Measurements from ENCODE around the gene PPIL6. TPM values are rescaled to one million over a fixed set of nuclear protein-coding genes. Genes with fewer than 3 reads are reported as not detected.

The PPIL6 gene
- total RNA-seq, 1 donor from 2014 or later: 8.4 TPM

GRCh38 chr6:109351231-109352130 lies 88.9 kb downstream of the PPIL6 start:
- Histone ChIP-seq H3K36me3 (ENCODE audit: control insufficient read depth, insufficient read depth, low read length) (peaks cover 2% of the 10 kb centered on the region), H3K27me3 (ENCODE audit: control insufficient read depth, insufficient read depth, low read length) (no peaks in the 10 kb centered on the region), H3K4me3 (ENCODE audit: low read depth, low read length) (no peak overlapping the region)
- no peak for TF ChIP-seq CTCF (IDR thresholded peaks at IDR 0.05; ENCODE audit: insufficient read depth, low read length, severe bottlenecking)
- DNase-seq (ENCODE audit: low read depth): peak; percentile 38
- no peak for FAIRE-seq

- FAIRE-seq (peak; percentile 70), DNase-seq (ENCODE audit: low read depth) (peak; percentile 95)
- H3K27me3 ChIP-seq (ENCODE audit: control insufficient read depth, insufficient read depth, low read length): no peaks in the 10 kb centered on the region
- no peak overlapping the region for H3K4me3 ChIP-seq (ENCODE audit: low read depth, low read length)
- no peak for TF ChIP-seq CTCF (IDR thresholded peaks at IDR 0.05; ENCODE audit: insufficient read depth, low read length, severe bottlenecking)
- H3K36me3 ChIP-seq (ENCODE audit: control insufficient read depth, insufficient read depth, low read length): no peaks in the 10 kb centered on the region
Measured at GRCh38 chr6:109349419-109349987, 90.9 kb downstream of the PPIL6 start.

GRCh38 chr6:109348226-109348625 lies 92.2 kb downstream of the PPIL6 start:
- FAIRE-seq (no peak), DNase-seq (ENCODE audit: low read depth) (no peak)
- H3K4me3 ChIP-seq (ENCODE audit: low read depth, low read length): no peak overlapping the region
- H3K36me3 ChIP-seq (ENCODE audit: control insufficient read depth, insufficient read depth, low read length): no peaks in the 10 kb centered on the region
- no peaks in the 10 kb centered on the region for H3K27me3 ChIP-seq (ENCODE audit: control insufficient read depth, insufficient read depth, low read length)
- TF ChIP-seq CTCF (IDR thresholded peaks at IDR 0.05; ENCODE audit: insufficient read depth, low read length, severe bottlenecking): no peak

GRCh38 chr6:109347779-109348178 lies 92.6 kb downstream of the PPIL6 start:
- FAIRE-seq (no peak), DNase-seq (ENCODE audit: low read depth) (no peak)
- Histone ChIP-seq H3K36me3 (ENCODE audit: control insufficient read depth, insufficient read depth, low read length) (no peaks in the 10 kb centered on the region), H3K27me3 (ENCODE audit: control insufficient read depth, insufficient read depth, low read length) (no peaks in the 10 kb centered on the region), H3K4me3 (ENCODE audit: low read depth, low read length) (no peak overlapping the region)
- TF ChIP-seq CTCF (IDR thresholded peaks at IDR 0.05; ENCODE audit: insufficient read depth, low read length, severe bottlenecking): no peak

GRCh38 chr6:109345986-109346385 lies 94.4 kb downstream of the PPIL6 start:
- no peak for FAIRE-seq
- DNase-seq (ENCODE audit: low read depth): no peak
- H3K36me3 ChIP-seq (ENCODE audit: control insufficient read depth, insufficient read depth, low read length): no peaks in the 10 kb centered on the region
- no peaks in the 10 kb centered on the region for H3K27me3 ChIP-seq (ENCODE audit: control insufficient read depth, insufficient read depth, low read length)
- H3K4me3 ChIP-seq (ENCODE audit: low read depth, low read length): no peak overlapping the region
- no peak for TF ChIP-seq CTCF (IDR thresholded peaks at IDR 0.05; ENCODE audit: insufficient read depth, low read length, severe bottlenecking)
